ENCODE measurements around the gene RBM23. TPM values are rescaled to one million over a fixed set of nuclear protein-coding genes. Genes with fewer than 3 reads are reported as not detected.

Gene RBM23
- total and polyA plus RNA-seq, 2 donors (not counting 3 experiments of a cell fraction or from before 2014, with no cell fraction given), result 67.7 to 68.9 TPM

DNA sequence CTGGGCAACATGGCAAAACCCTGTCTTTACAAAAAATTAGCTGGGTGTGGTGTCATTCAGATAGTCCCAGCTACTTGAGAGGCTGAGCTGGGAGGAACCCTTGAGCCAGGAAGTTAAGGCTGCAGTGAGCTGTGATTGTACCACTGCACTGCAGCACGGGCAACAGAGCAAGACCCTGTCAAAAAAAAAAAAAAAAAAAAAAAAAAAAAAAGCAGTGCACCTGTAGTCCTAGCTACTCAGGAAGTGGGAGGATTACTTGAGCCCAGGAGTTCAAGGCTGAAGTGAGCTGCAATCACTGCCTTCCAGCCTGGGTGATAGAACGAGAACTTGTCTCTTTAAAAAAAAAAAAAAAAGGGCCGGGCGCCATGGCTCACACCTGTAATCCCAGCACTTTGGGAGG is 30.3 kb downstream of the RBM23 start:
- Histone ChIP-seq H3K4me3 (replicated peaks in 1 of 3; ENCODE audit: insufficient read depth in 1 of 3, low read depth in 1 of 3, low read length in 3 of 3) (no peak overlapping the region), H3K9me3 (replicated peaks; ENCODE audit: control insufficient read depth, insufficient read depth, low read length) (no peaks in the 10 kb centered on the region), H3K36me3 (ENCODE audit: control insufficient read depth in 2 of 2, extremely low read depth in 1 of 2, insufficient read depth in 2 of 2, low read length in 2 of 2) (no peaks in the 10 kb centered on the region), H3K79me2 (ENCODE audit: control insufficient read depth, insufficient read depth, low read length) (no peaks in the 10 kb centered on the region), H2AFZ (ENCODE audit: low read depth, low read length) (no peak overlapping the region), H3K4me2 (ENCODE audit: insufficient read depth, low read length) (no peak overlapping the region), H3K27me3 (ENCODE audit: control insufficient read depth in 2 of 2, insufficient read depth in 2 of 2, low read length in 2 of 2) (no peaks in the 10 kb centered on the region), H3K4me1 (ENCODE audit: control insufficient read depth, extremely low read depth, insufficient read depth, low read length) (no peaks in the 10 kb centered on the region), H4K20me1 (replicated peaks; ENCODE audit: control insufficient read depth, extremely low read depth, insufficient read depth, low read length) (no peaks in the 10 kb centered on the region), H3K9ac (replicated peaks; ENCODE audit: extremely low read depth, insufficient read depth, low read length) (no peak overlapping the region), H3K27ac (ENCODE audit: insufficient read depth, low read depth, low read length) (no peak overlapping the region), H3K9me1 (replicated peaks; ENCODE audit: control insufficient read depth, extremely low read depth, insufficient read depth, low read length) (no peaks in the 10 kb centered on the region)
- DNase-seq (ENCODE audit: low read depth, low spot score), result no peak
- FAIRE-seq, result no peak
- no peak for TF ChIP-seq FOS (IDR thresholded peaks at IDR 0.05; ENCODE audit: borderline replicate concordance, insufficient read depth, low read length)
- TF ChIP-seq MAX (IDR thresholded peaks at IDR 0.05; ENCODE audit: insufficient read depth, insufficient read length), result no peak
- TF ChIP-seq POLR2AphosphoS5 (IDR thresholded peaks at IDR 0.05; ENCODE audit: insufficient read depth, low read depth, low read length), result no peak
- no peak for TF ChIP-seq MYC (IDR thresholded peaks at IDR 0.05; ENCODE audit: low read depth, low read length)
- no peak for TF ChIP-seq JUN (IDR thresholded peaks at IDR 0.05; ENCODE audit: borderline replicate concordance, insufficient read depth, insufficient read length, low read depth)
- no peak for TF ChIP-seq GATA2 (IDR thresholded peaks at IDR 0.05; ENCODE audit: insufficient read depth, insufficient read length, low read depth, low read length)
- no peak for TF ChIP-seq CTCF (IDR thresholded peaks at IDR 0.05; ENCODE audit: extremely low read depth in 1 of 2, insufficient read depth in 1 of 2, low read depth in 1 of 2, low read length in 2 of 2)
- no peak for TF ChIP-seq EZH2 (IDR thresholded peaks at IDR 0.05; ENCODE audit: borderline replicate concordance, low read depth, low read length, severe bottlenecking)
- no peak for TF ChIP-seq POLR2A (IDR thresholded peaks at IDR 0.05; ENCODE audit: low read depth, low read length)
- POLR2A ChIA-PET, result interaction anchor here (0.6 to 0.7 kb wide), 3 partner anchors 17 to 85 kb away, joined by 3 to 10 read pairs (median 5); no protein-coding TSS in a partner anchor
- CTCF ChIA-PET, result interaction anchor here (1.2 to 11.4 kb wide), 3 partner anchors 13 to 318 kb away, joined by 3 to 80 read pairs (median 5); no protein-coding TSS in a partner anchor
- no TSS peak for BruUV-seq (replicated peaks)
- intact Hi-C loops (cut with micrococcal nuclease) (no loop called here), dilution Hi-C loops (cut with MboI; ENCODE audit: extremely low pct_ligation_motif_present, low sequenced_read_pairs) (no loop called here)

Measured in endothelial cell of umbilical vein (primary cell).